HG02981 (cell line): Measurements from ENCODE around the gene KRTAP9-3.
"Not testable (repeated sequence)": the region's sequence is repeated elsewhere in the genome, so short reads cannot be mapped to it uniquely, and the experiment has no call there.

ENCODE experiments used
- ATAC-seq: cut with Tn5 transposase; IDR thresholded peaks from one replicate; pipeline ENCODE4 v1.9.1; 2021; ENCODE audit warnings: mild to moderate bottlenecking, moderate library complexity; ENCODE audit not compliant: unreplicated experiment

The KRTAP9-3 gene

GRCh38 chr17:41249637-41250240 is 17.5 kb downstream of the KRTAP9-3 start, which contains the start of gene KRTAP9-4:
Gene KRTAP9-4, plus strand, starts transcription at chr17:41249687. Its CDS starts 34 bp downstream, at chr17:41249721.
- not testable (repeated sequence) for ATAC-seq

GRCh38 chr17:41251261-41251660 is 19.0 kb downstream of the KRTAP9-3 start:
- ATAC-seq = no peak

GRCh38 chr17:41254861-41255260 is 22.6 kb downstream of the KRTAP9-3 start:
- no peak for ATAC-seq

- not testable (repeated sequence) for ATAC-seq
Measured at GRCh38 chr17:41255381-41256290, 23.4 kb downstream of the KRTAP9-3 start, which contains the start of gene KRTAP9-9. Gene KRTAP9-9, plus strand, starts transcription at chr17:41255384.

GRCh38 chr17:41256291-41256685 is 24.0 kb downstream of the KRTAP9-3 start:
- no peak for ATAC-seq

- no peak for ATAC-seq
Measured at GRCh38 chr17:41258406-41258805, 26.2 kb downstream of the KRTAP9-3 start.

- no peak for ATAC-seq
Measured at GRCh38 chr17:41263212-41263611, 31.0 kb downstream of the KRTAP9-3 start.

GRCh38 chr17:41264599-41264998 is 32.4 kb downstream of the KRTAP9-3 start:
- no peak for ATAC-seq

- no peak for ATAC-seq
Measured at GRCh38 chr17:41265078-41265477, 32.8 kb downstream of the KRTAP9-3 start, which contains the start of gene KRTAP9-6. Gene KRTAP9-6, plus strand, starts transcription at chr17:41265378. Its CDS starts 0 bp downstream, at chr17:41265378.

GRCh38 chr17:41267711-41268110 is 35.5 kb downstream of the KRTAP9-3 start:
- no peak for ATAC-seq

GRCh38 chr17:41271323-41271722 is 39.1 kb downstream of the KRTAP9-3 start:
- not testable (repeated sequence) for ATAC-seq

- no peak for ATAC-seq
Measured at GRCh38 chr17:41271858-41272257, 39.6 kb downstream of the KRTAP9-3 start.

- ATAC-seq = not testable (repeated sequence)
Measured at GRCh38 chr17:41275648-41276190, 43.5 kb downstream of the KRTAP9-3 start, which contains the start of gene KRTAP9-7. Gene KRTAP9-7, plus strand, starts transcription at chr17:41275698. Its CDS starts 0 bp downstream, at chr17:41275698.

- ATAC-seq = no peak
Measured at GRCh38 chr17:41278176-41278955, 46.1 kb downstream of the KRTAP9-3 start.
